ENCODE data around the gene RAB10.

RAB10 gene

DNA sequence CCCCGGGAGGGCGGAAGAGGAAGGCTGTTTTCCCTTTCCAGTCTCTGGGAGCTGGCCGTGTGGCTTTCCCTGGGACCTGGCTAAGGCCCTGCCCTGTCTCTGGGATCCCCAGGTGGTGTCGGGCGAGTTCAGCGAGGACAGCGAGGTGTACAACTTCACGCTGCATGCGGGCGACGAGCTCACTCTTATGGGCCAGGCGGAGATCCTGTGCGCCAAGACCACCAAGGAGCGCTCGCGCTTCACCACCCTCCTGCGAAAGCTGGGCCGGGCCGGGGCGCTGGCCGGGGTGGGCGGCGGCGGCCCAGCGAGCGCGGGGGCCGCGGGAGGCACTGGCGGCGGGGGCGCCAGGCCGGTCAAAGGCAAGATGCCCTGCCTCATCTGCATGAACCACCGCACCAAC is 150.2 kb downstream of the RAB10 start:
- no peak for DNase-seq

DNA sequence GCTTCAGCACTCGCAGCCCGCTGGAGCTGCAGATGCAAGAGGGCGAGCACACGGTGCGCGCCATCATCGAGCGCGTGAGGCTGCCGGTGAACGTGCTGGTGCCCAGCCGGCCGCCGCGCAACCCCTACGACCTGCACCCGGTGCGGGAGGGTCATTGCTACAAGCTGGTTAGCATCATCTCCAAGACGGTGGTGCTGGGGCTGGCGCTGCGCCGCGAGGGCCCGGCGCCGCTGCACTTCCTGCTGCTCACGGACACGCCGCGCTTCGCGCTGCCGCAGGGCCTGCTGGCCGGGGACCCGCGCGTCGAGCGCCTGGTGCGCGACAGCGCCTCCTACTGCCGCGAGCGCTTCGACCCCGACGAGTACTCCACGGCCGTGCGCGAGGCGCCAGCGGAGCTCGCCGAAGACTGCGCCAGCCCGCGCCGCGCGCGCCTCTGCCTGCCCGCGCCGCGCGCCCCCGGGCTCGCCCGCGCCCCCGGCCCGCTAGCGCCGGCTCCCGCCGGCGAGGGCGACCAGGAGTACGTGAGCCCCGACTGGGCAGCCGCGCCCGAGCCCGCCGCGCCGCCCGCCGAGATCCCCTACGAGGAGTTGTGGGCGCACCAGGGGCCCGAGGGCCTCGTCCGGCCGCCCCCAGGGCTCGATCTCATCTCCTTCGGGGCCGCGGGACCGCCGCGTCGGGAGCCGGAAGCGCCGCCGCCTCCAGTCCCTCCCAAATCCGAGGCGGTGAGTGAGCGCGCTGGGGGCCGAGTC is 150.8 kb downstream of the RAB10 start:
- DNase-seq, result no peak

DNA sequence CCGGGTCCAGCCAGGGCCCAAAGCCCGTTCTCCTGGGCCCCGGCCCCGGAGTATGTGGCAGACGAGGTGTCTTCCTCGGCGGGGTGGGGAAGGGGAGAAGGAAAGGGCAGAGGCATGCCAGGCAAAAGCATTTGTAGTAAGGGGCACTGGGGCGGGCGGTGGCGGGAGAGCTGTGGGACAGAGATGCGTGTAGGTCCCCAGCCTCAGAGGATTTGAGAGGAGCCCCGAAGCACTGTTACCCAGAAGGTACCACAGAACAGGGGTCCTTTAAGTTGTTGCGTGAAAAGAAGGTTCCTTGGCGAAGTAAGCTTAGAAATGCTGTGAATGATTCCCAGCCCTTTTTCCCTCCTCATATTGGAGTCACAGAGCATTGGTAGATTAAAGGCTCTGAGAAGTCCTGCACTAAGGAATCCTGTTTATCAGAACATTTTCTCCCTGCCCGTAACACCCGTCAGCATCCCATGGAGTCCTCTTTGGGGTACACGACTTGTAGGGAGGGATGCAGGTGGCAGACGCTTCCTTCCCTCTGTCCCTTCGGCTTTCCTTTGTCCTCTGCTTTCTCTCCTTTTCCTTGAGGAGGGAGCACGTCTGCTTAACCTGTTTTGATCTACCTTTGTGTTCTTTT is 151.5 kb downstream of the RAB10 start:
- DNase-seq, result no peak

DNA sequence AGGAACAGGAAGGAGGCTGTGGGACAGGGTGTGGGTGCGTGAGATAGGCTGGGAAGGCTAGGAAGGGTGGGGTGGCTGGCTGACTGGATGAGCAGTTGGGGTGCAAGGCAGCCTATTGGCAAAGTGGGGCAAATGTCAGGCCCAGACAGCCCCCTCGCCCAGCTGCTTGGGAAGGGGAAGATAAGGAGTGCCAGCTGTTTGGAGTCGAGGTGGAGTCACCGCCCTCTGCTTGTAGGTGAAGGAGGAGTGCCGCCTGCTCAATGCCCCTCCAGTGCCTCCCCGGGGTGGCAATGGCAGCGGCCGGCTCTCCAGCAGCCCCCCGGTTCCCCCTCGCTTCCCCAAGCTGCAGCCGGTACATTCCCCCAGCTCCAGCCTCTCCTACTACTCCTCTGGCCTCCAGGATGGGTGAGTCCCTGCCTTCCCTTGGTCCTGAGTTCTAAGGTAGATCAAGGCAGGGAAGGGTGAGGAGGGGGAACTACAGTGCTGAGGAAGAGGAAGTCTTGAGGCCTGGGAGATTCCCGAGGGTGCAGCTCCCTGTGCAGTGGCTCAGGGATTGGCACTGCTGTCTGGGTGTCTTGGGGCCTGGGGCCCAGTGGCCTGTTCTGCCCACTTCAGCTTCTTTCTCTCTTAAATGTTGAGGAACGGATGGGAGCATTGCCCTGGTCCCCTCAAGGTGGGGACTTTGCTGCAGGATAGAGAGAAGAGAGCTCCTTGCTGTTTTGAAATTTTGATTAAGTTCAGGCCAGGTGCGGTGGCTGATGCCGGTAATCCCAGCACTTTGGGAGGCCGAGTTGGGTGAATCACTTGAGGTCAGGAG is 152.3 kb downstream of the RAB10 start:
- DNase-seq, result no peak

Data from NCI-H510A treated with DMSO at 0.1 percent for 48 hours (cell line).